Measurements from ENCODE around the gene ITGA1.
A peak's percentile ranks its signal among the peaks of the same experiment; 100 is the strongest.

The ITGA1 gene

GRCh38 chr5:52894451-52894850 is 106.7 kb downstream of the ITGA1 start:
- DNase-seq (ENCODE audit: low read depth in 1 of 2, low spot score in 1 of 2) = no peak

- no peak for DNase-seq (ENCODE audit: low read depth in 1 of 2, low spot score in 1 of 2)
Observed at GRCh38 chr5:52895075-52895474, 107.4 kb downstream of the ITGA1 start.

- DNase-seq (ENCODE audit: low read depth in 1 of 2, low spot score in 1 of 2) = no peak
Observed at GRCh38 chr5:52895572-52896413, 108.1 kb downstream of the ITGA1 start.

- no peak for DNase-seq (ENCODE audit: low read depth in 1 of 2, low spot score in 1 of 2)
Observed at GRCh38 chr5:52896534-52897237, 109.0 kb downstream of the ITGA1 start.

GRCh38 chr5:52897238-52897614 is 109.5 kb downstream of the ITGA1 start:
- no peak for DNase-seq (ENCODE audit: low read depth in 1 of 2, low spot score in 1 of 2)

- no peak for DNase-seq (ENCODE audit: low read depth in 1 of 2, low spot score in 1 of 2)
Observed at GRCh38 chr5:52898961-52899680, 111.4 kb downstream of the ITGA1 start.

- no peak for DNase-seq (ENCODE audit: low read depth in 1 of 2, low spot score in 1 of 2)
Observed at GRCh38 chr5:52903142-52903541, 115.4 kb downstream of the ITGA1 start.

- no peak for DNase-seq (ENCODE audit: low read depth in 1 of 2, low spot score in 1 of 2)
Observed at GRCh38 chr5:52906343-52906742, 118.6 kb downstream of the ITGA1 start.

- no peak for DNase-seq (ENCODE audit: low read depth in 1 of 2, low spot score in 1 of 2)
Observed at GRCh38 chr5:52906845-52907244, 119.1 kb downstream of the ITGA1 start.

- no peak for DNase-seq (ENCODE audit: low read depth in 1 of 2, low spot score in 1 of 2)
Observed at GRCh38 chr5:52909192-52909591, 121.5 kb downstream of the ITGA1 start.

GRCh38 chr5:52910071-52910470 is 122.4 kb downstream of the ITGA1 start:
- DNase-seq (ENCODE audit: low read depth in 1 of 2, low spot score in 1 of 2) = no peak

- peak in 1 of 2 donors; percentile 7 for DNase-seq (ENCODE audit: low read depth in 1 of 2, low spot score in 1 of 2)
Observed at GRCh38 chr5:52915176-52915875, 127.6 kb downstream of the ITGA1 start.

GRCh38 chr5:52920929-52921328 is 133.2 kb downstream of the ITGA1 start:
- no peak for DNase-seq (ENCODE audit: low read depth in 1 of 2, low spot score in 1 of 2)

GRCh38 chr5:52922384-52922783 is 134.7 kb downstream of the ITGA1 start:
- DNase-seq (ENCODE audit: low read depth in 1 of 2, low spot score in 1 of 2) = no peak

- no peak for DNase-seq (ENCODE audit: low read depth in 1 of 2, low spot score in 1 of 2)
Observed at GRCh38 chr5:52924456-52924855, 136.7 kb downstream of the ITGA1 start.

GRCh38 chr5:52925001-52925400 is 137.3 kb downstream of the ITGA1 start:
- DNase-seq (ENCODE audit: low read depth in 1 of 2, low spot score in 1 of 2) = no peak

GRCh38 chr5:52928689-52929088 is 141.0 kb downstream of the ITGA1 start:
- no peak for DNase-seq (ENCODE audit: low read depth in 1 of 2, low spot score in 1 of 2)

- no peak for DNase-seq (ENCODE audit: low read depth in 1 of 2, low spot score in 1 of 2)
Observed at GRCh38 chr5:52938226-52938625, 150.5 kb downstream of the ITGA1 start.

GRCh38 chr5:52943285-52943684 is 155.6 kb downstream of the ITGA1 start:
- no peak for DNase-seq (ENCODE audit: low read depth in 1 of 2, low spot score in 1 of 2)

GRCh38 chr5:52943808-52944207 is 156.1 kb downstream of the ITGA1 start:
- no peak for DNase-seq (ENCODE audit: low read depth in 1 of 2, low spot score in 1 of 2)

GRCh38 chr5:52945040-52945439 is 157.3 kb downstream of the ITGA1 start:
- no peak for DNase-seq (ENCODE audit: low read depth in 1 of 2, low spot score in 1 of 2)

Measured in activated T-helper 1 cell treated with anti-CD3 and anti-CD28 coated beads, Interleukin-2, amount 50 U/mL, for 16 hours (primary cell).